GM19397 (cell line): Measurements from ENCODE around the gene MC4R.
"Not testable (repeated sequence)": the region's sequence is repeated elsewhere in the genome, so short reads cannot be mapped to it uniquely, and the experiment has no call there.

Source experiments
- ATAC-seq: cut with Tn5 transposase; IDR thresholded peaks from one replicate; pipeline ENCODE4 v1.9.1; 2021; ENCODE audit warnings: mild to moderate bottlenecking, moderate library complexity; ENCODE audit not compliant: unreplicated experiment

The MC4R gene

GRCh38 chr18:60372596-60372995 is at the start of gene MC4R:
TSS of gene MC4R (minus strand) at chr18:60372775. CDS start at chr18:60372349, 426 bp downstream.
- ATAC-seq = no peak

GRCh38 chr18:60422306-60422705 is 49.7 kb upstream of the MC4R start:
- ATAC-seq = not testable (repeated sequence)

GRCh38 chr18:60421356-60422118 is 49.0 kb upstream of the MC4R start:
- no peak for ATAC-seq

GRCh38 chr18:60417946-60418345 is 45.4 kb upstream of the MC4R start:
- no peak for ATAC-seq

DNA sequence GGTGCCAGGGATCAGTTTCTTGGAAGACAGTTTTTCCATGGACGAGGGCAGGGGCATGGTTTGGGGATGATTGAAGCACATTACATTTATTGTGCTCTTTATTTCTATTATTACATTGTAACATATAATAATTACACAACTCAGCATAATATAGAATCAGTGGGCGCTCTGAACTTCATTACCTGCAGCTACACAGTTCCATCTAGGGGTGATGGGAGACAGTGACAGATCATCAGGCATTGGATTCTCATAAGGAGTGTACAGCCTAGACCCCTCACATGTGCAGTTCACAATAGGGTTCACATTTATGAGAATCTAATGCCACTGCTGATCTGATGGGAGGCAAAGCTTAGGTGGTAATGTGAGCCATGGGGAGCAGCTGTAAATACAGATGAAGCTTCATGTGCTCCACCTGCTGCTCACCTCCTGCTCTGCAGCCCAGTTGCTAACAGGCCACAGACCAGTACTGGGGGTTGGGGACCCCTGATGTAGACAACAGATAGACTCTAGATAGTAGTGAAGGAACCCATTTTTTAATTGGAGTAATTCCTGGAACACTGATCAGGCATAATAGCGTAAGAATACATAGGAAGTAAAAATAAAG is 41.5 kb upstream of the MC4R start:
- ATAC-seq = peak; percentile 67

- no peak for ATAC-seq
Observed at GRCh38 chr18:60411715-60412114, 39.1 kb upstream of the MC4R start.

DNA sequence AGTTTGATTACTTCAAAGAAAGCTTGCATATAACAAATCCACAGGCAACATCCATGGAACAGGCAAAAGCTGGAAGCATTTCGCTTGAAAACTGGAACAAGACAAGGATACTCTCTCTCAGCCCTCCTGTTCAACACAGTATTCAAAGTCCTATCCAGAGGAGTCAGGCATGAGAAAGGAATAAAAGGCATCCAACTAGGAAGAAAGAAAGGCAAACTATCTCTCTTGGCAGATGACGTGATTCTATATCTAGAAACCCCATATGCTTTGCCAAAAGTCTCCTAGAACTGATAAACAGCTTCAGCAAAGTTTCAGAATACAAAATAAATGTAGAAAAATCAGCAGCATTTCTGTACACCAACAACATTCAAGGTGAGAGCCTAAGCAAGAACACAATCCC is 34.1 kb upstream of the MC4R start:
- ATAC-seq = no peak

- ATAC-seq = no peak
Observed at GRCh38 chr18:60404486-60405085, 32.0 kb upstream of the MC4R start.

- no peak for ATAC-seq
Observed at GRCh38 chr18:60401346-60401745, 28.8 kb upstream of the MC4R start.

DNA sequence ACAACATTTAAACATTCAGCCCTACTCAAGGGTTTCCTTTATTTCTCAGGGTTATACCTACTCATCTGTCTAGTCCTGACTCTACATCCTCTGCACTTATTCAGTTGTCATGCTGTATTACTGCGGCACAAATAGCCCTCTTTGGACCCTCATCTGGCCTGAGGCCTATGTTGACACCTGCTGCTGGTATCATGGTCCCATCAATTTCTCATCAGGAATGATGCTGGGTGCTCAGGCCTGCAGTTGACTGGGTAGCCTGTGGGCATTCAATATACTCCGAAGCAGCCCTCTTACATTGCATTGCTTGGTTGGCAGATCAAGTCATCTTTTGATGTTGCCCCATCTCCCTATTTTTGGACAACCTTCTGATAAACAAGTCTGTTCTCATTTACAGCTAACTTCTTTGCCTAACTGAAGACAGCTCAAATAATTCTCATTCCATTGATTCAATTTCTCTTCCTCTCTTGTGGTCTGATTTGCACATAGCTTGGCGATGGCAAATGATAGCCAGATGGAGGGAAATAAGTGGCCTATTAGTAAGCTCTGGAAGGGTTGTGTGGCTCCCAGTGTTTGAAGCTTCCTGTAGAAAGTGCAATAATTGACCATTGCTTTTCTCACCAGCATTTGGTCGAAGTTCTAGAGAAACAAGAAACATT is 19.1 kb upstream of the MC4R start:
- no peak for ATAC-seq

- ATAC-seq = no peak
Observed at GRCh38 chr18:60389314-60389713, 16.7 kb upstream of the MC4R start.

- no peak for ATAC-seq
Observed at GRCh38 chr18:60385693-60386092, 13.1 kb upstream of the MC4R start.

GRCh38 chr18:60383893-60384292 is 11.3 kb upstream of the MC4R start:
- no peak for ATAC-seq

- no peak for ATAC-seq
Observed at GRCh38 chr18:60377778-60378469, 5.3 kb upstream of the MC4R start.

- ATAC-seq = no peak
Observed at GRCh38 chr18:60372132-60372531, 443 bp downstream of the MC4R start.

- no peak for ATAC-seq
Observed at GRCh38 chr18:60358516-60358915, 14.1 kb downstream of the MC4R start.

- no peak for ATAC-seq
Observed at GRCh38 chr18:60350941-60351340, 21.6 kb downstream of the MC4R start.

- no peak for ATAC-seq
Observed at GRCh38 chr18:60350150-60350549, 22.4 kb downstream of the MC4R start.

DNA sequence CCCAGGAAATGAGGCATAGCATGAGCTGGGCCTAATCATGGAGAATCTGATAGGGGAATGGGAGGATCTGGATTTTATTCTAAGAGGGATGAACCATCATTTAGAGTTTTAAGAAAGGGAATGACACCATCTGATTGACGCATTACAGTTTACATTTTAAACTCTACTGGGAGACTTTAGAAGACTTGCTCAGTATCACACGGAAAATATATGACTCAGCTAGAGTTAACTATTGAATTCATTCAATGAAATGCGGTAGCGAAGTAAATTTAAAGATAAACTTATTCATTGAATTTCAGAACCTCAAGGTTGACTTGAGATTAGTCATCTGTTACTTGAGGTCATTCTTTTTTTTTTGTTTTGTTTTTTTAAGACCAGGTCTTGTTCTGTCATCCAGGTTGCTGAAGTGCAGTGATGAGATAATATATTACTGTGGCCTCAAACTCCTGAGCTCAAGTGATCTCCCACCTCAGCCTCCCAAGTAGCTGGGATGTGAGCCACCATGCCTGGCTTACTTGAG is 25.0 kb downstream of the MC4R start:
- ATAC-seq = no peak

DNA sequence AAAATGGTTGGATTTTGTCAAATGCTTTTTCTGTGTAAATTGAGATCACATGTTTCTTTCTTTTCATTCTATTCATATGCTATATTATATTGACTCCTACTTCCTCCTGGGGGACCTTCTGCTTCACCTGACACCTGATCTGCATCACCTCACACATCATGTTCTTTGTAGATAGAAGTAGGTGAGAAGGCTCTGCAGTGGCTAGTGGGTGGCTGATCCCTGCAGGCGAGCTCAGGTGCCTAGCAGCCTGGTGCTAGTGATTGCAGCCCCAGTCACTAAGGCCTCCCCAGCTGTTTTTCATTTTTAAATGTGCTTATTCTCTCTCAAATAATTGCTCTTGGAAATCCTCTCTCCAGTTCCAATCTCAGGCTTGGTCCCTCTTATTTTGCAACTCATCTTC is 33.6 kb downstream of the MC4R start:
- no peak for ATAC-seq

DNA sequence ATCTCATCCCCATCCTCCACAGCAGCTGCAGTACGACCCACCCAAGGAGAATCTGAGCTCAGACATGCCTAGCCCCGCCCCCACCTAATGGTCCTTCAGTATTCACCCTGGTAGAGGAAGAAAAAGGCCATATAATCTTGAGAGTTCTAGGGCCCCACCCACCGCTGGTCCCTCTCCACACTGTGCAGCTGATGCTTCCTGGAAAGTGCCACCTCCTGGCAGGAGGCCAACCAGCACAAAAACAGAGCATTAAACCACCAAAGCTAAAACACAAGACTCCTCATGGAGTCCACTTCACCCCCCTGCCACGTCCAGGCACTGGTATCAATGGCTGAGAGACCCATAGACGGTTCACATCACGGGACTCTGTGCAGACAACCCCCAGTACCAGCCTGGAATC is 40.7 kb downstream of the MC4R start:
- ATAC-seq = no peak
